HG03558 (cell line): ENCODE data around the gene ZER1.

Experiments used
- ATAC-seq: cut with Tn5 transposase; IDR thresholded peaks from one replicate; pipeline ENCODE4 v1.9.1; 2021; ENCODE audit warnings: moderate number of reproducible peaks; ENCODE audit not compliant: unreplicated experiment; ENCODE audit errors: extremely low read depth

Gene ZER1

GRCh38 chr9:128743421-128743820 lies 28.3 kb downstream of the ZER1 start:
- no peak for ATAC-seq

DNA sequence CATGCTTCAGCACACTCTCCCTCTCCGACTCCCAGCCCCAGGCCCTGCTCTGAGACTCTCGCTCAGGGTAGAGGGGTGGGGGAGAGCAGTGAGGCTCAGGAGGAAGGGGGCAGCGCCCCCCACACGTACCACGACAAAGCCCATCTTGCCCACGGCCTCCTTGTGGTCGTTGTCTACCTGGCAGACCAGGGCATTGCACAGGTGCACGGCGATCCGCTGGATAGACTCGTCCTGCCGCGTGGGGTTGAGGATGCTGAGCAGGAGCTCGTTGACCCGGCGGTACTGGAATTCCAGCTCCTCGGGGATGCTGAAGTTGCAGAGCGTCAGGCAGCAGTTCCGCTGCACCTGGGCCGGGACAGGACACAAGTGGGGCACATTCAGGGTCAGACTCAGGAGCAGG lies 29.3 kb downstream of the ZER1 start:
- ATAC-seq, result no peak

GRCh38 chr9:128735373-128735772 lies 36.4 kb downstream of the ZER1 start:
- ATAC-seq, result no peak

- no peak for ATAC-seq
Measured at GRCh38 chr9:128733256-128733655, 38.5 kb downstream of the ZER1 start.

- no peak for ATAC-seq
Measured at GRCh38 chr9:128732576-128732975, 39.2 kb downstream of the ZER1 start.

- ATAC-seq, result no peak
Measured at GRCh38 chr9:128731691-128732090, 40.0 kb downstream of the ZER1 start.

GRCh38 chr9:128731093-128731492 lies 40.6 kb downstream of the ZER1 start:
- no peak for ATAC-seq

- no peak for ATAC-seq
Measured at GRCh38 chr9:128729766-128730517, 41.8 kb downstream of the ZER1 start.

- no peak for ATAC-seq
Measured at GRCh38 chr9:128729302-128729701, 42.4 kb downstream of the ZER1 start.

DNA sequence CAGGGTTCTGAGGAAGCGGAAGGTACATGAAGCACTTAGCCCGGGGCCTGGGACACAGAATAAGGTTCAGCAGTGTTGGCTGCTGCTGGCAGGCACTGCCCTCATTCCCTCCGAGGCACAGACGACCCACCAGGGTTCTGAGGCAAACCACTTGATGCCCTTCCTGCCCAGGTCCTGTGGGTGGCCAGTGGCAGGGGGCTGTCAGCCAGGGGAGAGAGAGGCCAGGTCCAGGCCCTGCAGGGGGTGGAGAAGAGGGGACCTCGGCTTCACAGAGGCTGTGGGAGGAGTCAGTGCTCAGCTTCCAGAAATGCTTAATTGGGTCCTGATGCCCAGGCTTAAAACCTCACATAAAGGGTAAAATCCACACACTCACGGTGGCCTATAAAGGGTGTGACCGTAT lies 43.4 kb downstream of the ZER1 start:
- ATAC-seq, result no peak

GRCh38 chr9:128727640-128728248 lies 44.0 kb downstream of the ZER1 start:
- no peak for ATAC-seq

DNA sequence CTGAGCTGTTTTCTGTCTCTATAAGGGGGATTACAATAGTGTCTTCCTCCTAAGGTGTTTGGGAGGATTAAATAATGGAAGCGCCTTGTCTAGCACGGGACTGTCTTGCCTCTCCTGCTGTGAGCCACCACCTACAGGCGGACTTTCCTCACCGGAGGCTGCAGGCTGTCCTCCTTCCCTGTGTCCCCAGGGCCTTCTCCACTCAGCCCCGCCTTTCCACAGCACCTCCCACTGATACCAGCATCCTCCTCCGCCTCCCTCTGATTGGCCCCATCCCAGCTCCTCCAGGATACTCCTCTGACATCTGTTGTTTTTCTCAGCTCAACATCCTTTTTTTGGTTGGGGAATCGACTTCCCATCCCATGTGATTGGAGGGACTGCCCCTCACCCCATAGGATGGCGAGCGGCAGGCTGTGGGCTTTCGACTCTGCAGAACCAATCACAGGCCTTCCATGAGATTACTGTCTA lies 46.9 kb downstream of the ZER1 start:
- ATAC-seq, result no peak

DNA sequence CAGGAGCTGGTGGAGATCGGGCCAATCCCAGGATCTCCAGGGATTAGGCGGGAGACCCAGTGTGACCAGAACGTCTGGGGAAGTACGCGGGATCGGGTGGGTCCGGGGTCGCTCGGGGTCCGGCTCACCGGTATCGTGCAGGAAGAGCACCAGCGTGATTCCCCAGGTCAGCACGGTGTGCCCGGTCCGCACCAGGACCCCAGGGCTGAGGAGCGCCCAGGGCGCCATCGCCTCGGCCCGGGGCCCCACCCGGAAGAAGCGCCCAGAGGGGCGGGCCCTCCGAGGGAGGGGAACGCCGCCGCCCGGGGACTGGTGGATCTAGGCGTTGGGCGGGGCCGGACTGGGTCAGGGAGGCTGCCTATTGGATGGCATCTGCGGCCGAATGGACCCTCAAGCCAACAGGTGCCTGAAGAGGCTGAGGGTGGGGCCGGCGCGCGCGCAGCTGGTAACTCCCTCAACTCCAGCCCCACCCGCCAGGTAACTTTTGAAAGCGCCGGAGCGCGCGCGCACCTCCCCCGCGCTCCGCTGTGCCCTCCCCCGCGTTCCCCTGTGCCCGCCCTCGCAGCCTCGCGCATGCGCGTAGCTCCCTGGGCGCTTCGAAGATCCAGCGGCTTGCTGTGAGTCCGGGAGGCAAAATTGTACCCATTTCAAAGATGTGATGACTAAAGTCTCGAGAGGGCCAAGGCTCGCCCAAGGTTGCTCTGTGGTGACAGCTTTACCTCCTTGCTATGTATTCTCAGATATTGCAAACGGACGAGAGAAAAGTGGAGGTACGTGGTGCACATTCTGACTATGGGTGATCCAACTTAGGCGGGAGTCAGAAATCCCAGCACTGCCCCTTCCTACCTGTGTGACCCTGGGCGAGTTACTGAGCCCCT lies 47.6 kb downstream of the ZER1 start, which contains the start of gene ZDHHC12:
Gene ZDHHC12, minus strand, starts transcription at position 262 of the 878 bp plus-strand sequence. Its CDS starts 34 bp downstream, at position 228.
- peak; percentile 84 for ATAC-seq

DNA sequence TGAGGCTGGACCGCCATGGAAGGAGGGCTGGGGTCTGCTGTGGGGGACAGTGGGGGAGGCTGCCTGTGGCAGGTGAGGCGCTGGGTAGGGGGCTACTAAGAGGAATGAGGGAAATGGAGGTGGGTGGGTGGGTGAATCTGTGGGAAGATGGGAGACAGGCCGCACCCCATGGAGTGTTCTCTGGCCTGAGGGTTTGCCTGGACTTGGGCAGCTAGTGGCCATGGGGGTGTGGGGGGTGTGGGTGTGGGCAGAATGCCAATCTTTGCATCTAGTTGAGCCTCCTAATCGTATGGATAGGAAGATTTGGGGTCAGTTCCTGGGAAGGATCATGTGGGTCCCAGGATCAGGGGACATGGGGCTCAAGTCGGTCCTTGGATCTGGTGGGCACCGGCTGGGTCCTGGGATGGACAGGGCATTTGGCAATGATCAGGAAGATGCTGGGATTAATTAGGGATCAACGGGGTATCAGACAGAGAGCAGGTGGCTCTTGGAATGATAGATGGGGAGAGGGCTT lies 48.3 kb downstream of the ZER1 start:
- ATAC-seq, result no peak

DNA sequence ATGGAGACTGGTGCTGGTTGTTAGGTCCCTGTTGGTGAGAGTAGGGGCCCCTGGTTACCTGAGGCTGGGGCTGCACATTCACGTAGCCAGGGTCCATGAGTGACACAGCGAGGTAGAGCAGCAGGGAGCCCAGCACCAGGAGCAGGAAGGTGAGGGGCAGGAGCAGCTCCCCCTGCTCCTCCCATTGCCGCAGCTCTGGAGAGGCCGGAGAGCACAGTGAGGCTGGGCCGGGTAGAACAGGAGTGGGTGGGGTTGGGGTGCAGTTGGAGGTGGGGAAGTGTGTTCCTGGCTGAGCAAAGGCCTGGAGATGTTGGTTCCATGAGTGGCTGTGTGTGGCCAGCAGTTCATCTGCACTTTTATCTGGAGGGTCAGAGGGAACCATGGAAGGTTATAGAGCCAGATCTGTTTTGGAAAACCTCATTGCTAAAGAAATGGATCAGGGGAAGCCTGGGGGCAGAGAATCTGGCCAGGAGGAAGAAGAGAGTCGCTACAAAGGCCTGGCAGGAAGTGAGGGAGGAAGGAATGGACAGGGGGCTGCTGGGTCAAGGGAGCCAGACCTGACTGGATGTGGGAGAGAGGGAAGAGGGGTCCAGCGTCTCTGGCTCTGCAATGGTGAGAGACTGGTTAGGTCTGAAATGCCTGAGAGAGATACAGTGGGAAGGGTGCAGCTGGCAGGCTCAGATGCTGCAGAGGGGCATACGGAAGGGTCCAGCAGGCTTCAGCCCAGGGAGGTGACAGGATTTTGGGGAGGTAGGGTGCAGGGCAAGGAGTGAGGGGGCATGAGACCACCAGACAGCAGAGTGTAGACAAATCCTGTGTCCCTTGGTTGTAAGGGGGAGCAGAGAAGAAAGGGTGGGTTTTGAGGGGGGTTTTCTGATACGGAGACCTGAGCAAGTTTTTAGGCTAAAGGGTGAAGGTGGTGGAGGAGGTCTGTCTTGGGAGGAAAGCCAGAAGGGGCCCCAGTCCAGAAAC lies 49.1 kb downstream of the ZER1 start:
- ATAC-seq, result no peak

GRCh38 chr9:128721487-128722010 lies 50.2 kb downstream of the ZER1 start:
- ATAC-seq, result no peak

DNA sequence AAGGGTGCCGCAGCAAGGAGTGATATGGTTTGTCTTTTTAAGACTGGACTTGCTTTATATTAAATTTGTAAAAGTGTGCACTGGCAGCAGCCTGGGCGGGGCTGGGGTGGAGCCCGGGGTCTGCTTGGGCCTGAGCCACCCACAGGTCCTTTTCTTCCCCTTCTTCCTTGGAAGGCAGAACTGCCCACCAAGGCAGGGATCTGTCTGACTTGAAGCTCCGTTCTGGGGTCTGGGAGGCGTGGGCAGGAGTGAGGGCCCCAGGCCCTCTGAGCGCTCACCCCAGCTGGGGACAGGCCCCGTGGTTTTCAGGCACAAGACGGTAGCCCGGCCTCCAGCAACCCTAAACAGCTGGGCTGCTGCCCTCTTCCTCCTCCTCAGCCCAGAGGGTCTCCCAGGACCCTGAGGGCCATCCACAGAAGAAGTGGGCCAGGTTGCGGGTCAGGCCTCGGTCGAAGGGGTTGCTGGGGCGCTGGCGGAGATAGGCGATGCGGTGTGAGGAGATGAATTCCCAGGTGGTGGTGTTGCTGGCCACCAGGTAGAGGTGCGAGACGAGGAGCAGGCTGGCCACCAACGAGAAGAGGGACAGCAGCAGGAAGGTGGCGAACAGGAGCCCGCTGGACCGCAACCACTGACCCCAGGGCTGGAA lies 50.8 kb downstream of the ZER1 start:
- no peak for ATAC-seq

- ATAC-seq, result no peak
Measured at GRCh38 chr9:128719919-128720605, 51.7 kb downstream of the ZER1 start.
